H1 (cell line): ENCODE measurements around the gene WDR48. TPM values are rescaled to one million over a fixed set of nuclear protein-coding genes. Genes with fewer than 3 reads are reported as not detected.

Experiments used
- CTCF ChIA-PET: fragments of 300-600 bp; sonication (Branson Sonifier 250); formaldehyde crosslinking; loops from one replicate; lab custom pipeline; 2021; ENCODE audit not compliant: partially characterized antibody; lab: Charles Lee
- POLR2A ChIA-PET: fragments of 300-600 bp; sonication (Branson Sonifier 250); formaldehyde crosslinking; loops from one replicate; lab custom pipeline; 2021; ENCODE audit warnings: inconsistent platforms; ENCODE audit not compliant: partially characterized antibody; lab: Charles Lee
- DNase-seq, 2 experiments: peaks; one replicate each; pipeline versions ENCODE4 v3.0.0 to v3.0.0-alpha.2; 2010 to 2022; ENCODE audit warnings: low spot score in 2 of 2, low read depth in 1 of 2, mixed read lengths in 1 of 2
- FAIRE-seq: peaks from 2 replicates; lab custom pipeline; 2011; peaks lifted over from hg19 to GRCh38; lab: Jason Lieb, UNC
- H2AFZ ChIP-seq: 2 replicates; pipeline ENCODE4 v1.8.1; 2012; ENCODE audit warnings: low read length, inconsistent platforms
- H2AK5ac ChIP-seq: 2 replicates; pipeline ENCODE4 v1.6.1; 2013; ENCODE audit warnings: low read depth, low read length
- H2BK120ac ChIP-seq: replicated peaks from 2 replicates; pipeline ENCODE3; 2013; ENCODE audit warnings: low read depth, low read length, inconsistent platforms
- H2BK12ac ChIP-seq: 2 replicates; pipeline ENCODE4 v1.6.1; 2013; ENCODE audit warnings: low read depth, low read length
- H2BK15ac ChIP-seq: 2 replicates; pipeline ENCODE4 v1.6.1; 2013; ENCODE audit warnings: low read length
- H2BK20ac ChIP-seq: 2 replicates; pipeline ENCODE4 v1.6.1; 2013; ENCODE audit warnings: low read length
- H2BK5ac ChIP-seq: 2 replicates; pipeline ENCODE4 v1.6.1; 2013; ENCODE audit warnings: low read depth, low read length
- H3K14ac ChIP-seq: 2 replicates; pipeline ENCODE4 v1.6.1; 2013; ENCODE audit warnings: inconsistent platforms; ENCODE audit not compliant: insufficient read length
- H3K18ac ChIP-seq: 2 replicates; pipeline ENCODE4 v1.6.1; 2013; ENCODE audit warnings: low read length; ENCODE audit errors: extremely low read depth
- H3K23ac ChIP-seq: 2 replicates; pipeline ENCODE4 v1.6.1; 2013; ENCODE audit warnings: inconsistent platforms; ENCODE audit not compliant: insufficient read length
- H3K23me2 ChIP-seq: 2 replicates; pipeline ENCODE4 v1.6.1; 2013; ENCODE audit warnings: low read depth, low read length
- H3K27ac ChIP-seq: 2 replicates; pipeline ENCODE4 v1.6.1; 2011; ENCODE audit warnings: low read depth, low read length, inconsistent platforms
- H3K27me3 ChIP-seq, 4 experiments: replicated peaks in 1 of 4; 1 replicate in 1 of 4; 2 replicates in 3 of 4; pipeline versions ENCODE4 v1.6.1 to v1.8.1; 2011 to 2013; ENCODE audit warnings: low read length in 3 of 4, mild to moderate bottlenecking in 3 of 4, inconsistent platforms in 2 of 4, mixed read lengths in 2 of 4, moderate library complexity in 1 of 4; ENCODE audit not compliant: control insufficient read depth in 3 of 4, insufficient read depth in 3 of 4; ENCODE audit errors: extremely low read depth in 1 of 4
- H3K36me3 ChIP-seq, 4 experiments: 2 replicates each; pipeline versions ENCODE4 v1.6.1 to v1.8.1; 2011 to 2013; ENCODE audit warnings: mild to moderate bottlenecking in 4 of 4, low read length in 3 of 4, moderate library complexity in 2 of 4, control low read depth in 1 of 4, inconsistent platforms in 1 of 4; ENCODE audit not compliant: insufficient read depth in 4 of 4, control insufficient read depth in 2 of 4
- H3K4ac ChIP-seq: replicated peaks from 2 replicates; pipeline ENCODE3; 2013; ENCODE audit warnings: low read length, low read depth, mixed read lengths, inconsistent platforms; ENCODE audit not compliant: insufficient read length
- H3K4me1 ChIP-seq, 4 experiments: replicated peaks in 1 of 4; 1 replicate in 1 of 4; 2 replicates in 3 of 4; pipeline versions ENCODE4 v1.6.1 to v1.8.1; 2011 to 2013; ENCODE audit warnings: low read length in 3 of 4, inconsistent platforms in 2 of 4, mixed read lengths in 1 of 4; ENCODE audit not compliant: insufficient read depth in 4 of 4, control insufficient read depth in 3 of 4
- H3K4me2 ChIP-seq, 2 experiments: 2 replicates each; pipeline versions ENCODE4 v1.6.1 to v1.8.1; 2011 to 2013; ENCODE audit warnings: low read depth in 2 of 2, low read length in 2 of 2, control low read depth in 1 of 2, inconsistent platforms in 1 of 2, mild to moderate bottlenecking in 1 of 2; ENCODE audit not compliant: insufficient read depth in 1 of 2
- H3K4me3 ChIP-seq, 4 experiments: fragments of 200-600, 300-600 bp in 1 of 4; sonication (generic), shearing (Covaris generic), sonication (Bioruptor Twin) in 1 of 4; 2 replicates each; pipeline versions ENCODE4 v1.5.1 to v1.8.1; 2011 to 2016; ENCODE audit warnings: low read length in 4 of 4, low read depth in 3 of 4, control low read depth in 2 of 4, inconsistent platforms in 2 of 4, mild to moderate bottlenecking in 2 of 4, mixed read lengths in 1 of 4, moderate library complexity in 1 of 4; ENCODE audit not compliant: insufficient read depth in 2 of 4; ENCODE audit errors: extremely low read depth in 1 of 4
- H3K56ac ChIP-seq: replicated peaks from 2 replicates; pipeline ENCODE3; 2013; ENCODE audit warnings: low read depth, mild to moderate bottlenecking, mixed read lengths, low read length, inconsistent platforms; ENCODE audit not compliant: insufficient read length
- H3K79me1 ChIP-seq: 2 replicates; pipeline ENCODE4 v1.6.1; 2013; ENCODE audit warnings: low read depth, low read length, control low read depth
- H3K79me2 ChIP-seq, 2 experiments: 2 replicates each; pipeline versions ENCODE4 v1.6.1 to v1.8.1; 2012 to 2013; ENCODE audit warnings: low read length in 2 of 2, mild to moderate bottlenecking in 2 of 2, inconsistent platforms in 1 of 2; ENCODE audit not compliant: insufficient read depth in 2 of 2, control insufficient read depth in 1 of 2
- H3K9ac ChIP-seq, 4 experiments: replicated peaks in 1 of 4; 1 replicate in 1 of 4; 2 replicates in 3 of 4; pipeline versions ENCODE4 v1.6.1 to v1.8.1; 2011 to 2013; ENCODE audit warnings: low read depth in 3 of 4, low read length in 3 of 4, control low read depth in 2 of 4, mild to moderate bottlenecking in 2 of 4, moderate library complexity in 2 of 4, inconsistent platforms in 1 of 4; ENCODE audit errors: extremely low read depth in 1 of 4
- H3K9me3 ChIP-seq, 2 experiments: 2 replicates each; pipeline versions ENCODE4 v1.6.1 to v1.8.1; 2012 to 2013; ENCODE audit warnings: mild to moderate bottlenecking in 2 of 2, moderate library complexity in 2 of 2, control low read depth in 1 of 2, inconsistent platforms in 1 of 2, low read depth in 1 of 2, low read length in 1 of 2, mixed read lengths in 1 of 2; ENCODE audit not compliant: insufficient read depth in 2 of 2
- H4K20me1 ChIP-seq, 2 experiments: replicated peaks in 1 of 2; 2 replicates each; pipeline versions ENCODE3 to v1.8.1; 2011 to 2013; ENCODE audit warnings: inconsistent platforms in 2 of 2, low read length in 2 of 2, mild to moderate bottlenecking in 1 of 2; ENCODE audit not compliant: insufficient read depth in 2 of 2, control insufficient read depth in 1 of 2
- H4K5ac ChIP-seq: 2 replicates; pipeline ENCODE4 v1.6.1; 2013; ENCODE audit warnings: low read length, low read depth, mixed read lengths, inconsistent platforms; ENCODE audit not compliant: insufficient read length
- H4K8ac ChIP-seq: 2 replicates; pipeline ENCODE4 v1.8.0; 2013; ENCODE audit warnings: mild to moderate bottlenecking, moderate library complexity, low read length, inconsistent platforms; ENCODE audit not compliant: insufficient read depth; ENCODE audit errors: extremely low read depth
- H4K91ac ChIP-seq: replicated peaks from 2 replicates; pipeline ENCODE3; 2013; ENCODE audit warnings: low read length, mixed read lengths, inconsistent platforms; ENCODE audit not compliant: insufficient read length
- HDAC2 ChIP-seq, 2 experiments: fragments of 300-600 bp in 1 of 2; sonication (generic) in 1 of 2; IDR thresholded peaks; 2 replicates each; pipeline ENCODE4 v1.6.1; 2011 to 2012; ENCODE audit warnings: low read depth in 2 of 2, low read length in 2 of 2, mild to moderate bottlenecking in 2 of 2, moderate library complexity in 2 of 2, borderline replicate concordance in 1 of 2, inconsistent platforms in 1 of 2
- MAFK ChIP-seq: IDR thresholded peaks from 2 replicates; pipeline ENCODE4 v1.6.1; 2012; ENCODE audit warnings: low read depth, mild to moderate bottlenecking, improper control_type of control experiment, low read length
- POLR2AphosphoS5 ChIP-seq: IDR thresholded peaks from 2 replicates; pipeline ENCODE4 v1.6.1; 2011; ENCODE audit warnings: low read depth, low read length
- RBBP5 ChIP-seq: IDR thresholded peaks from 2 replicates; pipeline ENCODE4 v1.7.1; 2012; ENCODE audit warnings: low read depth, mild to moderate bottlenecking, inconsistent platforms, low read length, moderate library complexity, borderline replicate concordance
- RFX5 ChIP-seq: IDR thresholded peaks from 2 replicates; pipeline ENCODE4 v1.6.1; 2011; ENCODE audit warnings: low read depth, low read length, improper control_type of control experiment, borderline replicate concordance
- SIN3A ChIP-seq, 2 experiments: IDR thresholded peaks in 1 of 2; conservative IDR thresholded peaks in 1 of 2; 2 replicates each; pipeline ENCODE4 v1.6.1; 2011 to 2012; ENCODE audit warnings: low read length in 2 of 2, improper control_type of control experiment in 1 of 2, low read depth in 1 of 2, mild to moderate bottlenecking in 1 of 2
- WGBS, 2 experiments: shearing (Covaris generic) in 1 of 2; methylation state at CpG; one replicate each; pipeline versions ENCODE4 v1.1.6 to v1.1.7; 2013 to 2015; ENCODE audit warnings: low lambda C conversion rate in 2 of 2, mixed read lengths in 2 of 2, inconsistent platforms in 1 of 2, low coverage in 1 of 2, missing lambda C conversion rate in 1 of 2; ENCODE audit not compliant: insufficient replicate concordance in 2 of 2, insufficient coverage in 1 of 2, insufficient read length in 1 of 2; ENCODE audit errors: extremely low coverage in 1 of 2, missing lambda C conversion rate in 1 of 2; 5-methylcytosine and 5-hydroxymethylcytosine counted together
- polyA plus RNA-seq, 7 experiments: library from polyadenylated mRNA; depleted of rRNA in 3 of 7; stranded (reverse) in 5 of 7; unstranded in 2 of 7; fragments of >200 nt in 5 of 7; fragments of 200-250 nt in 2 of 7; gene quantifications; 1 replicate in 5 of 7; 2 replicates in 1 of 7; 4 replicates in 1 of 7; pipeline versions ENCODE4 v1.2.1 to v1.2.3, GENCODE V29; 2011 to 2013; ENCODE audit warnings: missing spikeins in 2 of 7, mixed read lengths in 2 of 7
- total RNA-seq: library from RNA; stranded (reverse); fragmentation: NEBNext Ultra II Directional; extraction: Animal tissue kit (Norgen Biotek cat#: 25700); gene quantifications from 2 replicates; pipeline ENCODE4 v1.2.1, GENCODE V29; 2021
- TF ChIP-seq, protein P1 (sequence below): IDR thresholded peaks from 2 replicates; pipeline ENCODE4 v1.6.1; 2012; ENCODE audit warnings: inconsistent platforms
- TF ChIP-seq, protein P2 (sequence below), 3 experiments: IDR thresholded peaks; 1 replicate in 2 of 3; 2 replicates in 1 of 3; pipeline versions ENCODE4 v1.5.1 to v1.6.1; 2011; ENCODE audit warnings: low read length in 3 of 3, mild to moderate bottlenecking in 3 of 3, inconsistent platforms in 2 of 3, low read depth in 1 of 3, moderate library complexity in 1 of 3; ENCODE audit not compliant: insufficient read depth in 1 of 3; ENCODE audit errors: control extremely low read depth in 1 of 3

WDR48 gene
- total and polyA plus RNA-seq, 2 of the 8 experiments (the other 6 are each of a cell fraction or from before 2014, with no cell fraction given), result 21.2 to 54.1 TPM

DNA sequence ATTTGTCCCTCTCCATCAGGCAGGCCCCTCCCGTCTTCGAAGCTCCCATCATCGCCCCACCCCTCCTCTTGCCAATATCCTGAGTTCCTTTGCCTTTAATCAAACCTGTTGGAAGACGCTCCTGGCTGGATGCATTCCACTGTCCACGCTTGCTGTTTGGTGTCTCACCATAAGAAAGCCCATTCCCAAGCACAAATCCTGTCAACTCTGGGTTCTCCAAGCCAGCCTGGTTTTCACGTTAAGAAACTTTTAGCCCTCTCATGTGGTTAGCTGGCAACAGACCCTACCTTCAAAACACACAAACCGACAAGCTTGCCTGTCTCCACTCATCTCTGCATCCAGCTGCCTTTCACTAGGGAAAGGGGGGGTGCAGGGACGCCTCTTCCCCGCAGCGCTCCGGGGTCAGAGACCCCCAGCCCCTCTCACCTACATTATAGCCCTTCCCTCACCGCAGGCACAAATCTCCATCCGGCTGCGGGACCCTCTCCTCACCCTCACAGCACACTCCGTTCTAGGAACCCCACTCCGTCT lies 54.5 kb downstream of the WDR48 start:
- Histone ChIP-seq H4K20me1 (peaks cover 0 to 10% of the 10 kb centered on the region in 2 experiments), H2AK5ac (no peak overlapping the region), H2BK120ac (no peak overlapping the region), H2BK15ac (no peak overlapping the region), H3K56ac (no peak overlapping the region), H3K4ac (peak overlapping the region; percentile 45), H3K23me2 (peaks cover 12% of the 10 kb centered on the region; the same call in 1 of the 2 replicates), H3K4me2 (peak overlapping the region; percentile 92 to 93), H3K79me1 (peaks cover 6% of the 10 kb centered on the region; the same call in 1 of the 2 replicates), H3K36me3 (no peaks in the 10 kb centered on the region), H4K8ac (peak overlapping the region; percentile 86), H3K9ac (peak overlapping the region in 3 of 4 experiments; percentile 59 to 80 (median 60); a peak in 6 of 7 replicates), H4K5ac (no peak overlapping the region), H3K4me3 (peak overlapping the region; percentile 77 to 92 (median 84)), H2BK12ac (no peak overlapping the region), H2BK5ac (no peak overlapping the region), H3K14ac (no peak overlapping the region), H3K79me2 (no peaks in the 10 kb centered on the region), H3K9me3 (no peaks in the 10 kb centered on the region), H2AFZ (0 out of 2 replicates have a peak overlapping the region, but pooled peaks have one; percentile 82), H4K91ac (no peak overlapping the region), H3K27me3 (peaks cover 0 to 8% (median 3%) of the 10 kb centered on the region in 4 experiments; a peak in 2 of 7 replicates), H3K27ac (no peak overlapping the region), H2BK20ac (no peak overlapping the region), H3K23ac (no peak overlapping the region), H3K4me1 (no peaks in the 10 kb centered on the region; a peak in 2 of 7 replicates), H3K18ac (no peak overlapping the region)
- FAIRE-seq, result no peak
- POLR2A ChIA-PET, result interaction anchor here (0.7 to 2.5 kb wide), 5 partner anchors 9 to 182 kb away, joined by 3 to 8 read pairs (median 3); no protein-coding TSS in a partner anchor
- CTCF ChIA-PET, result interaction anchor here (0.9 to 10.4 kb wide), 14 partner anchors 9 to 184 kb away, joined by 3 to 106 read pairs (median 6); no protein-coding TSS in a partner anchor
- WGBS, 2 experiments, result 13% methylated on average over 15 of the region's 16 CpGs; no CpG with 5 or more reads in 1 of the 2 experiments
- no peak for DNase-seq
- 0 out of 4 replicates have a peak, but pooled peaks of 1 of the 2 experiments have one; percentile 38 for TF ChIP-seq SIN3A (conservative IDR thresholded peaks at IDR 0.05 in 1 of 2, IDR thresholded peaks at IDR 0.05 in 1 of 2; ENCODE audit: low read depth in 1 of 2, low read length in 2 of 2)
- no peak for TF ChIP-seq POLR2AphosphoS5
- 0 out of 4 replicates have a peak, but pooled peaks of 1 of the 2 experiments have one; percentile 13 for TF ChIP-seq HDAC2 (IDR thresholded peaks at IDR 0.05; ENCODE audit: borderline replicate concordance in 1 of 2, low read depth in 2 of 2, low read length in 2 of 2)
- TF ChIP-seq, protein P1, sequence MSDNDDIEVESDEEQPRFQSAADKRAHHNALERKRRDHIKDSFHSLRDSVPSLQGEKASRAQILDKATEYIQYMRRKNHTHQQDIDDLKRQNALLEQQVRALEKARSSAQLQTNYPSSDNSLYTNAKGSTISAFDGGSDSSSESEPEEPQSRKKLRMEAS, result no peak
- TF ChIP-seq RBBP5, result no peak
- TF ChIP-seq MAFK, result no peak
- TF ChIP-seq, protein P2, sequence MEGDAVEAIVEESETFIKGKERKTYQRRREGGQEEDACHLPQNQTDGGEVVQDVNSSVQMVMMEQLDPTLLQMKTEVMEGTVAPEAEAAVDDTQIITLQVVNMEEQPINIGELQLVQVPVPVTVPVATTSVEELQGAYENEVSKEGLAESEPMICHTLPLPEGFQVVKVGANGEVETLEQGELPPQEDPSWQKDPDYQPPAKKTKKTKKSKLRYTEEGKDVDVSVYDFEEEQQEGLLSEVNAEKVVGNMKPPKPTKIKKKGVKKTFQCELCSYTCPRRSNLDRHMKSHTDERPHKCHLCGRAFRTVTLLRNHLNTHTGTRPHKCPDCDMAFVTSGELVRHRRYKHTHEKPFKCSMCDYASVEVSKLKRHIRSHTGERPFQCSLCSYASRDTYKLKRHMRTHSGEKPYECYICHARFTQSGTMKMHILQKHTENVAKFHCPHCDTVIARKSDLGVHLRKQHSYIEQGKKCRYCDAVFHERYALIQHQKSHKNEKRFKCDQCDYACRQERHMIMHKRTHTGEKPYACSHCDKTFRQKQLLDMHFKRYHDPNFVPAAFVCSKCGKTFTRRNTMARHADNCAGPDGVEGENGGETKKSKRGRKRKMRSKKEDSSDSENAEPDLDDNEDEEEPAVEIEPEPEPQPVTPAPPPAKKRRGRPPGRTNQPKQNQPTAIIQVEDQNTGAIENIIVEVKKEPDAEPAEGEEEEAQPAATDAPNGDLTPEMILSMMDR (IDR thresholded peaks at IDR 0.05; ENCODE audit: control extremely low read depth in 1 of 3, insufficient read depth in 1 of 3, low read depth in 1 of 3, low read length in 3 of 3), result no peak
- no peak for TF ChIP-seq RFX5
